Endothelial cell of umbilical vein (primary cell): ENCODE measurements around the gene TTF2. TPM values are rescaled to one million over a fixed set of nuclear protein-coding genes. Genes with fewer than 3 reads are reported as not detected.
"Not testable (repeated sequence)": the region's sequence is repeated elsewhere in the genome, so short reads cannot be mapped to it uniquely, and the experiment has no call there.

ENCODE experiments used
- BruUV-seq: library from RNA; stranded (reverse); fragments of 400-500 nt; replicated peaks from 2 replicates; lab custom pipeline; 2021; lab: Mats Ljungman, UMichigan
- CTCF ChIA-PET: fragments of 300-600, 350-600 bp; sonication (Branson Sonifier 250); formaldehyde crosslinking; loops from one replicate; lab custom pipeline; 2021; ENCODE audit warnings: antibody characterized with exemption, inconsistent platforms; lab: Charles Lee
- POLR2A ChIA-PET: fragments of 300-600, 350-600 bp; sonication (Branson Sonifier 250); formaldehyde crosslinking; loops from one replicate; lab custom pipeline; 2021; ENCODE audit warnings: antibody characterized with exemption, inconsistent platforms; lab: Charles Lee
- DNase-seq: peaks from one replicate; pipeline ENCODE4 v3.0.0-alpha.2; 2011; ENCODE audit warnings: low read depth, low spot score
- FAIRE-seq: peaks from 2 replicates; lab custom pipeline; 2011; peaks lifted over from hg19 to GRCh38; lab: Jason Lieb, UNC
- H2AFZ ChIP-seq: 2 replicates; pipeline ENCODE4 v1.6.0; 2012; ENCODE audit warnings: low read depth, low read length, control low read depth, inconsistent platforms
- H3K27ac ChIP-seq: 2 replicates; pipeline ENCODE4 v1.5.1; 2011; ENCODE audit warnings: low read depth, mild to moderate bottlenecking, control low read depth, low read length, moderate library complexity; ENCODE audit not compliant: insufficient read depth
- H3K27me3 ChIP-seq, 2 experiments: 2 replicates each; pipeline versions ENCODE4 v1.6.0 to v1.6.1; 2011; ENCODE audit warnings: low read length in 2 of 2, mixed read lengths in 1 of 2; ENCODE audit not compliant: control insufficient read depth in 2 of 2, insufficient read depth in 2 of 2
- H3K36me3 ChIP-seq, 2 experiments: 2 replicates in 1 of 2; 3 replicates in 1 of 2; pipeline ENCODE4 v1.5.1; 2011; ENCODE audit warnings: low read length in 2 of 2, mild to moderate bottlenecking in 1 of 2, moderate library complexity in 1 of 2; ENCODE audit not compliant: control insufficient read depth in 2 of 2, insufficient read depth in 2 of 2; ENCODE audit errors: extremely low read depth in 1 of 2
- H3K4me1 ChIP-seq: 3 replicates; pipeline ENCODE4 v1.5.1; 2011; ENCODE audit warnings: mild to moderate bottlenecking, low read length; ENCODE audit not compliant: control insufficient read depth, insufficient read depth; ENCODE audit errors: extremely low read depth
- H3K4me2 ChIP-seq: 2 replicates; pipeline ENCODE4 v1.6.1; 2011; ENCODE audit warnings: low read length, control low read depth, mixed read lengths; ENCODE audit not compliant: insufficient read depth
- H3K4me3 ChIP-seq, 3 experiments: fragments of 200-600 bp in 1 of 3; sonication (generic), shearing (Covaris generic) in 1 of 3; replicated peaks in 1 of 3; 2 replicates each; pipeline ENCODE4 v1.5.1; 2011 to 2016; ENCODE audit warnings: control low read depth in 3 of 3, low read length in 3 of 3, mild to moderate bottlenecking in 2 of 3, inconsistent platforms in 1 of 3, low read depth in 1 of 3, moderate library complexity in 1 of 3; ENCODE audit not compliant: insufficient read depth in 1 of 3
- H3K79me2 ChIP-seq: 2 replicates; pipeline ENCODE4 v1.6.0; 2012; ENCODE audit warnings: low read length, inconsistent platforms; ENCODE audit not compliant: control insufficient read depth, insufficient read depth
- H3K9ac ChIP-seq: replicated peaks from 2 replicates; pipeline ENCODE3; 2011; ENCODE audit warnings: low read length, control low read depth; ENCODE audit not compliant: insufficient read depth; ENCODE audit errors: extremely low read depth
- H3K9me1 ChIP-seq: replicated peaks from 3 replicates; pipeline ENCODE4 v1.6.0; 2011; ENCODE audit warnings: mild to moderate bottlenecking, low read length; ENCODE audit not compliant: control insufficient read depth, insufficient read depth; ENCODE audit errors: extremely low read depth
- H3K9me3 ChIP-seq: replicated peaks from 2 replicates; pipeline ENCODE4 v1.5.1; 2012; ENCODE audit warnings: low read length, inconsistent platforms; ENCODE audit not compliant: control insufficient read depth, insufficient read depth
- H4K20me1 ChIP-seq: replicated peaks from 2 replicates; pipeline ENCODE3; 2011; ENCODE audit warnings: mild to moderate bottlenecking, low read length; ENCODE audit not compliant: control insufficient read depth, insufficient read depth; ENCODE audit errors: extremely low read depth
- JUN ChIP-seq: IDR thresholded peaks from 2 replicates; pipeline ENCODE4 v1.6.1; 2011; ENCODE audit warnings: borderline replicate concordance, low read depth; ENCODE audit not compliant: insufficient read length, insufficient read depth
- MAX ChIP-seq: IDR thresholded peaks from 2 replicates; pipeline ENCODE4 v1.6.1; 2011; ENCODE audit not compliant: insufficient read depth, insufficient read length
- MYC ChIP-seq: IDR thresholded peaks from one replicate; pipeline ENCODE4 v1.6.1; 2011; ENCODE audit warnings: mild to moderate bottlenecking, low read depth, low read length
- POLR2A ChIP-seq: IDR thresholded peaks from 2 replicates; pipeline ENCODE4 v1.6.1; 2012; ENCODE audit warnings: low read depth, mild to moderate bottlenecking, control low read depth, low read length
- POLR2AphosphoS5 ChIP-seq: IDR thresholded peaks from 2 replicates; pipeline ENCODE4 v1.6.1; 2012; ENCODE audit warnings: low read depth, mild to moderate bottlenecking, control low read depth, low read length, moderate library complexity; ENCODE audit not compliant: insufficient read depth
- dilution Hi-C: fragments of 300-500 bp; cut with MboI; formaldehyde crosslinking; loops from one replicate; pipeline ENCODE4 v1.15.0; 2019; ENCODE audit warnings: low sequenced_read_pairs; ENCODE audit not compliant: extremely low pct_ligation_motif_present
- intact Hi-C: fragments of 100-400 bp; cut with micrococcal nuclease; formaldehyde crosslinking; loops from one replicate; pipeline ENCODE4 v1.10.0; 2022
- polyA plus RNA-seq, 4 experiments: library from polyadenylated mRNA; depleted of rRNA in 3 of 4; stranded (reverse) in 3 of 4; unstranded in 1 of 4; fragments of >200 nt; gene quantifications; 2 replicates each; pipeline versions ENCODE4 v1.2.1 to v1.2.3, GENCODE V29; 2011 to 2012; ENCODE audit warnings: missing spikeins in 1 of 4
- total RNA-seq: library from RNA; stranded (reverse); gene quantifications from 2 replicates; pipeline ENCODE4 v1.2.3, GENCODE V29; 2021

Gene TTF2
- total and polyA plus RNA-seq, 2 donors (not counting 3 experiments of a cell fraction or from before 2014, with no cell fraction given) = 8.8 to 44.4 TPM

- Histone ChIP-seq H4K20me1 (no peaks in the 10 kb centered on the region), H3K27ac (no peak overlapping the region), H3K9me3 (no peaks in the 10 kb centered on the region), H3K4me2 (no peak overlapping the region), H2AFZ (no peak overlapping the region), H3K36me3 (peaks cover 0 to 10% of the 10 kb centered on the region in 2 experiments), H3K4me3 (no peak overlapping the region), H3K4me1 (peaks cover 11% of the 10 kb centered on the region), H3K79me2 (no peaks in the 10 kb centered on the region), H3K9ac (no peak overlapping the region), H3K9me1 (no peaks in the 10 kb centered on the region), H3K27me3 (no peaks in the 10 kb centered on the region)
- intact Hi-C loops = no loop called here
- dilution Hi-C loops = no loop called here
- ChIA-PET POLR2A (no interaction called here), CTCF (interaction anchor here (0.7 to 1.9 kb wide), 3 partner anchors 9 to 428 kb away, joined by 3 to 7 read pairs (median 3); no protein-coding TSS in a partner anchor)
- FAIRE-seq (no peak), DNase-seq (no peak)
- BruUV-seq = no TSS peak
- TF ChIP-seq JUN (no peak), POLR2A (no peak), MAX (no peak), POLR2AphosphoS5 (no peak), MYC (no peak)
Observed at GRCh38 chr1:117101334-117101733, 41.2 kb downstream of the TTF2 start.

GRCh38 chr1:117101858-117102257, 41.7 kb downstream of the TTF2 start:
- POLR2A ChIA-PET, H4K20me1 ChIP-seq, H3K27ac ChIP-seq, H3K4me1 ChIP-seq, intact Hi-C loops, DNase-seq, H3K9me3 ChIP-seq, H3K9me1 ChIP-seq, H3K4me2 ChIP-seq, H2AFZ ChIP-seq, FAIRE-seq, H3K4me3 ChIP-seq, H3K9ac ChIP-seq, H3K79me2 ChIP-seq, H3K27me3 ChIP-seq, dilution Hi-C loops: not testable (repeated sequence)
- CTCF ChIA-PET = interaction anchor here (0.8 to 1.9 kb wide), 3 partner anchors 10 to 429 kb away, joined by 3 to 7 read pairs (median 4); no protein-coding TSS in a partner anchor
- BruUV-seq = TSS peak; percentile 28
- H3K36me3 ChIP-seq = peaks cover 0 to 10% of the 10 kb centered on the region in 2 experiments
